Upper lobe of left lung (tissue), 4 donors: ENCODE data around the gene CD109.

Source experiments
- EP300 ChIP-seq, 4 donors: sonication (generic); formaldehyde crosslinking; IDR thresholded peaks; one replicate each; pipeline ENCODE4 v1.5.1; 2017; ENCODE audit warnings: antibody characterized with exemption in 4 of 4, control low read depth in 2 of 4
- POLR2A ChIP-seq, 4 donors: fragments of 450-650 bp; IDR thresholded peaks; one replicate each; pipeline ENCODE4 v1.5.1; 2016 to 2017; ENCODE audit warnings: antibody characterized with exemption in 4 of 4, mild to moderate bottlenecking in 2 of 4

DNA sequence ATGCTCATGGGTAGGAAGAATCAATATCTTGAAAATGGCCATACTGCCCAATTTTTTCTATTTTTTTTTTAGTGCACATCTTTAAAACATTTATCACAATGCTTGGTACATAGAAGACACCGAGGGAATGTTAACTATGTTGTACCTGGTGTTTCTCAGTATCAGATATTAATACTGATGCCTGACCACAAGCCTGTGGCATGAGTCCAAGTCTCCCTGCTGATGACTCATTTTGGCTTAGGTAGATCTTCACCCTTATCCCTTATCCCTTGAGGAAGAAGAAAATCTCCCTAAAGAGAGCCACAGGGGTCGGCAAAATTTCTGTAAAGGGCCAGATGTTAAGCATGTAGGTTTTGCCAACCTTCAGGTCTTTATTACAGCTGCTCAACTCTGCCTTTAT is 14.5 kb downstream of the CD109 start:
- TF ChIP-seq EP300 (IDR thresholded peaks at IDR 0.05), result no peak
- no peak for TF ChIP-seq POLR2A (IDR thresholded peaks at IDR 0.05)
